Activated naive CD4-positive, alpha-beta T cell treated with anti-CD3 and anti-CD28 coated beads, Interleukin-2, amount 50 U/mL, for 24 hours (primary cell): ENCODE data around the gene SMARCA2.

Source experiments
- H3K27ac Mint-ChIP-seq: one replicate; pipeline ENCODE4 v1.8.0; 2021; ENCODE audit warnings: mild to moderate bottlenecking, mixed read lengths
- H3K27me3 Mint-ChIP-seq: one replicate; pipeline ENCODE4 v1.8.0; 2021; ENCODE audit warnings: mixed read lengths
- H3K36me3 Mint-ChIP-seq: one replicate; pipeline ENCODE4 v1.8.0; 2021; ENCODE audit warnings: mixed read lengths
- H3K4me1 Mint-ChIP-seq: one replicate; pipeline ENCODE4 v1.8.0; 2021; ENCODE audit warnings: mixed read lengths
- H3K4me3 Mint-ChIP-seq: one replicate; pipeline ENCODE4 v1.8.0; 2021; ENCODE audit warnings: mild to moderate bottlenecking, mixed read lengths
- H3K9me3 Mint-ChIP-seq: one replicate; pipeline ENCODE4 v1.8.0; 2021; ENCODE audit warnings: mixed read lengths

SMARCA2 gene

GRCh38 chr9:2155966-2156365, 140.8 kb downstream of the SMARCA2 start:
- no peaks in the 10 kb centered on the region for H3K9me3 Mint-ChIP-seq
- peaks cover 83% of the 10 kb centered on the region for H3K4me1 Mint-ChIP-seq
- peak overlapping the region; percentile 35 for H3K27ac Mint-ChIP-seq
- peak overlapping the region; percentile 15 for H3K4me3 Mint-ChIP-seq
- peaks cover 6% of the 10 kb centered on the region for H3K36me3 Mint-ChIP-seq
- H3K27me3 Mint-ChIP-seq = no peaks in the 10 kb centered on the region

- H3K4me3 Mint-ChIP-seq = peak overlapping the region; percentile 97
- H3K9me3 Mint-ChIP-seq = no peaks in the 10 kb centered on the region
- H3K27me3 Mint-ChIP-seq = no peaks in the 10 kb centered on the region
- H3K27ac Mint-ChIP-seq = peak overlapping the region; percentile 99
- H3K36me3 Mint-ChIP-seq = peaks cover 7% of the 10 kb centered on the region
- H3K4me1 Mint-ChIP-seq = peaks cover 87% of the 10 kb centered on the region
Observed at GRCh38 chr9:2157277-2158110, 142.3 kb downstream of the SMARCA2 start.

GRCh38 chr9:2158111-2158610, 143.0 kb downstream of the SMARCA2 start:
- Mint-ChIP-seq H3K9me3 (no peaks in the 10 kb centered on the region), H3K27me3 (no peaks in the 10 kb centered on the region), H3K36me3 (peaks cover 7% of the 10 kb centered on the region), H3K27ac (peak overlapping the region; percentile 99), H3K4me1 (peaks cover 85% of the 10 kb centered on the region), H3K4me3 (peak overlapping the region; percentile 97)

- H3K36me3 Mint-ChIP-seq = peaks cover 8% of the 10 kb centered on the region
- peaks cover 79% of the 10 kb centered on the region for H3K4me1 Mint-ChIP-seq
- peak overlapping the region; percentile 99 for H3K27ac Mint-ChIP-seq
- no peaks in the 10 kb centered on the region for H3K27me3 Mint-ChIP-seq
- no peaks in the 10 kb centered on the region for H3K9me3 Mint-ChIP-seq
- peak overlapping the region; percentile 97 for H3K4me3 Mint-ChIP-seq
Observed at GRCh38 chr9:2158766-2159430, 143.8 kb downstream of the SMARCA2 start.

- Mint-ChIP-seq H3K27ac (peak overlapping the region; percentile 83), H3K9me3 (no peaks in the 10 kb centered on the region), H3K4me1 (peaks cover 79% of the 10 kb centered on the region), H3K36me3 (peaks cover 10% of the 10 kb centered on the region), H3K27me3 (no peaks in the 10 kb centered on the region), H3K4me3 (peak overlapping the region; percentile 71)
Observed at GRCh38 chr9:2159521-2160454, 144.6 kb downstream of the SMARCA2 start.

- H3K27me3 Mint-ChIP-seq = no peaks in the 10 kb centered on the region
- peaks cover 77% of the 10 kb centered on the region for H3K4me1 Mint-ChIP-seq
- H3K4me3 Mint-ChIP-seq = no peak overlapping the region
- no peak overlapping the region for H3K27ac Mint-ChIP-seq
- H3K36me3 Mint-ChIP-seq = peaks cover 13% of the 10 kb centered on the region
- H3K9me3 Mint-ChIP-seq = no peaks in the 10 kb centered on the region
Observed at GRCh38 chr9:2161661-2162060, 146.5 kb downstream of the SMARCA2 start.

- H3K36me3 Mint-ChIP-seq = peaks cover 15% of the 10 kb centered on the region
- no peak overlapping the region for H3K4me3 Mint-ChIP-seq
- H3K9me3 Mint-ChIP-seq = no peaks in the 10 kb centered on the region
- H3K4me1 Mint-ChIP-seq = peaks cover 65% of the 10 kb centered on the region
- H3K27me3 Mint-ChIP-seq = no peaks in the 10 kb centered on the region
- H3K27ac Mint-ChIP-seq = no peak overlapping the region
Observed at GRCh38 chr9:2163231-2163885, 148.2 kb downstream of the SMARCA2 start.

GRCh38 chr9:2164268-2164667, 149.1 kb downstream of the SMARCA2 start:
- Mint-ChIP-seq H3K36me3 (peaks cover 16% of the 10 kb centered on the region), H3K4me3 (no peak overlapping the region), H3K9me3 (no peaks in the 10 kb centered on the region), H3K27me3 (no peaks in the 10 kb centered on the region), H3K4me1 (peaks cover 61% of the 10 kb centered on the region), H3K27ac (no peak overlapping the region)

GRCh38 chr9:2166203-2166602, 151.1 kb downstream of the SMARCA2 start:
- Mint-ChIP-seq H3K9me3 (no peaks in the 10 kb centered on the region), H3K36me3 (peaks cover 25% of the 10 kb centered on the region), H3K27me3 (no peaks in the 10 kb centered on the region), H3K4me1 (peaks cover 46% of the 10 kb centered on the region), H3K4me3 (no peak overlapping the region), H3K27ac (no peak overlapping the region)

- no peak overlapping the region for H3K27ac Mint-ChIP-seq
- peaks cover 46% of the 10 kb centered on the region for H3K4me1 Mint-ChIP-seq
- no peaks in the 10 kb centered on the region for H3K27me3 Mint-ChIP-seq
- H3K4me3 Mint-ChIP-seq = no peak overlapping the region
- H3K36me3 Mint-ChIP-seq = peaks cover 28% of the 10 kb centered on the region
- no peaks in the 10 kb centered on the region for H3K9me3 Mint-ChIP-seq
Observed at GRCh38 chr9:2169035-2169434, 153.9 kb downstream of the SMARCA2 start.

- Mint-ChIP-seq H3K4me1 (peaks cover 35% of the 10 kb centered on the region), H3K36me3 (peaks cover 25% of the 10 kb centered on the region), H3K27ac (no peak overlapping the region)
Observed at GRCh38 chr9:2170722-2171121, 155.6 kb downstream of the SMARCA2 start.

GRCh38 chr9:2173170-2173569, 158.0 kb downstream of the SMARCA2 start:
- Mint-ChIP-seq H3K4me3 (no peak overlapping the region), H3K27me3 (no peaks in the 10 kb centered on the region), H3K4me1 (peaks cover 25% of the 10 kb centered on the region), H3K36me3 (peaks cover 21% of the 10 kb centered on the region), H3K9me3 (no peaks in the 10 kb centered on the region), H3K27ac (peak overlapping the region; percentile 25)

More at GRCh38 chr9:2170722-2171121, 155.6 kb downstream of the SMARCA2 start:
- Mint-ChIP-seq H3K4me3 (no peak overlapping the region), H3K27me3 (no peaks in the 10 kb centered on the region), H3K9me3 (no peaks in the 10 kb centered on the region)

- peaks cover 21% of the 10 kb centered on the region for H3K36me3 Mint-ChIP-seq
- peaks cover 25% of the 10 kb centered on the region for H3K4me1 Mint-ChIP-seq
- no peaks in the 10 kb centered on the region for H3K9me3 Mint-ChIP-seq
- no peak overlapping the region for H3K27ac Mint-ChIP-seq
- H3K27me3 Mint-ChIP-seq = no peaks in the 10 kb centered on the region
- no peak overlapping the region for H3K4me3 Mint-ChIP-seq
Observed at GRCh38 chr9:2173861-2174260, 158.7 kb downstream of the SMARCA2 start.

- Mint-ChIP-seq H3K27ac (no peak overlapping the region), H3K27me3 (no peaks in the 10 kb centered on the region), H3K4me3 (no peak overlapping the region), H3K9me3 (no peaks in the 10 kb centered on the region), H3K4me1 (peaks cover 22% of the 10 kb centered on the region), H3K36me3 (peaks cover 20% of the 10 kb centered on the region)
Observed at GRCh38 chr9:2174306-2174705, 159.2 kb downstream of the SMARCA2 start.

GRCh38 chr9:2174911-2175310, 159.8 kb downstream of the SMARCA2 start:
- Mint-ChIP-seq H3K9me3 (no peaks in the 10 kb centered on the region), H3K27me3 (no peaks in the 10 kb centered on the region), H3K36me3 (peaks cover 19% of the 10 kb centered on the region), H3K4me3 (no peak overlapping the region), H3K4me1 (peaks cover 21% of the 10 kb centered on the region), H3K27ac (no peak overlapping the region)
